HG03060 (cell line): Measurements from ENCODE around the gene CRB2.

Source experiments
- ATAC-seq: cut with Tn5 transposase; IDR thresholded peaks from one replicate; pipeline ENCODE4 v1.9.1; 2021; ENCODE audit warnings: low read depth, moderate number of reproducible peaks; ENCODE audit not compliant: unreplicated experiment

Gene CRB2

GRCh38 chr9:123418052-123418430 lies 62.0 kb downstream of the CRB2 start:
- no peak for ATAC-seq

DNA sequence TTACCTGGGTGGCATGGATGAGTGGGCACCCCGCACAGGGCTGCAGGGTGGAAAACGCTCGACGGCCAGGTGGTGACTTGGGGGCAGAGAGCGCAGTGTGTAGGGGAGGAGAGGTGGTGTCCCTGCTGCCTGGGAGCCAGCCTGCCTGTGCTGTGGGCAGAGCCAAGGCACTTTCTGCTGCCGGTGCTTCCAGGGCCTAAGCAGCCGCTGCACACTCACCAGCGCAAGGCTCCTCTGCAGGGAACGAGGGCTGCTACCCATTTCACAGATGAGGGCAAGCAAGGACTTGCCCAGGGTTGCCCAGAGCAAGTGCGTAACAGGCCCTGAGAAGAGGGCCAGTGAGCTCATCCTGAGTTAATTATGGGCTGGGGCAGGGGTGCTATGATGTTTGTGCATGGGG lies 62.5 kb downstream of the CRB2 start:
- ATAC-seq, result no peak

- no peak for ATAC-seq
These were observed 63.1 kb downstream of the CRB2 start for GRCh38 chr9:123419091-123419490.

- ATAC-seq, result no peak
These were observed 64.0 kb downstream of the CRB2 start for GRCh38 chr9:123419721-123420591.

GRCh38 chr9:123420592-123421111 lies 64.7 kb downstream of the CRB2 start:
- ATAC-seq, result no peak

- no peak for ATAC-seq
These were observed 65.2 kb downstream of the CRB2 start for GRCh38 chr9:123421186-123421585.

DNA sequence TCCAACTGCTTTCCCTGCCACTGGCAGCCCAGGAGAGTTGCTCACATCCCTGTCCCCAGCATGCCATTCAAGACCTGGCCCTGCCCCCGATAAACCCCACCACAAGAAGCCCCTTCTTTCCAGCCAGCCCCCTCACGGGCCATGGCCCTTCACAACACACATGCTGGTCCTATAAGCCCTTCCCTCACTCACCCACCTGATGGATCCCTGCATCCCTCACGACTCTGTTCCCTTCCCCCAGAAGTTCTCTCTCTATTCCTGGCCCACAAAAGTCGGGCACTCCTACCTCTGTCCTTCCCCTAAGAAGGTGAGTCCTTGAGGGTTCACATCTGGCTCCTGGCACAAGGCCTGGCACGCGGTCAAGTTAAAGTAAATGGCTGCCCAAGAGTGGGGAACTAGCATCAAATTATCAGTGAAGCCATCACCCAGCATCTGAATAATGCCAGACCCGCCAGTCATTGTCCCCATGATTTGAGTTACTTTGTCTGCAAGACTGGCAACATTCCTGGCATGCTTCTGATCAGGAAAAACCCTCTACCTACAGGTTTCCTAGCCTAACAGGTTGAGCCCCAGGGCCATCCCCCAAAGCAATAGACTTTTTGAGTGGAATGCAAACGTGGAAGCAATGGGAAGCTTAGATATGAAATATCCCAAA lies 65.9 kb downstream of the CRB2 start:
- no peak for ATAC-seq

DNA sequence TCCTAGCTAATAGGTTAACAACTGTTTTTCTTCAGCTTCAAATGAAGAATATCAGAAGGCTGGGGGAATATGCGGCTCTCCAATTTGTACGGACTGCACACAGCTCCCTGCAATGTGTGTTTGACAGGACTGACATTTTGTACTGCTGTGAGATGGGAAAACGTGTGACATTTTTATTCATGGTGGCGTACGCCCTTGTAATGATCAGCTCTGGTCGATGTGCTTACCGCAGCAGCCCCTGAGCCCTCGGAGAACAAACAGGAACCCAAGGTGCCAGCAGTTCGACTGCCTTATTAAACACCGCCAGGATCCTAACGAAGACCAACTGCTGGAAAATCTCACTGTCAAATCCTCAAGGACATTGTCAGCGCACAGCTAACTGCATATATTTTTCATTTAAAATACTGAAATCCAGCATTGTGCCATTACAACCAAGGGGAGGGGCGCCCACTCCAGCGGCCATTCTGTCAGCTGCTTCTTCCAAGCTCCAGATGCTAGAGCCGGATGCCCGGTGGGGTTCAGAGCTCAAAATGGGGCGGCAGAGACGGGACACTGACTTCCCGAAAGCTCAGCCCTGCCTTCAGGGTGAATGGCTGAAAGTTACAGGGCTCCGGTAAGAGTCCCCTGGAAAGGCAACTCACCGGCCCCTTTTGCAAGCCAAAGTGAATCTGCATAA lies 66.8 kb downstream of the CRB2 start:
- ATAC-seq, result no peak

GRCh38 chr9:123423311-123423640 lies 67.3 kb downstream of the CRB2 start:
- no peak for ATAC-seq

DNA sequence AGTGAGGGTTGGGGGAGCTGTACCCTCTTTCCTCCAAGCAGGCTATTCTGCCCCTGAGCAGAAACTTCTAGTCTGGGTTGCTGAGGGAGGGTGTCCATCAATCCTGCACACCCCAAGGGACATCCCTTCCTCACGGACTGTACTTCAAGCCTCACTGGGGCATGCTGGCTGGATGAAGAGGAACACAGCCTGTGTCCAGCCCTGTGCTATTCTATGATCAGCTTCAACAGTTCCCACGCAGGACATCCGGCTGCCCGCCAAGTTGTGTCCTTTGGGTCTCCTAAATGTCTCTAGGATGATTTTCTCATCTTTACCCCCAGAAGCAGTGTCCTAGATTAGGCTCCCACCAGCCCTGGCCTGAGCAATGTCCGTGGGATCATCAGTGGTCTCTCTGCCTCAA lies 68.1 kb downstream of the CRB2 start:
- ATAC-seq, result no peak

- no peak for ATAC-seq
These were observed 68.7 kb downstream of the CRB2 start for GRCh38 chr9:123424552-123425225.

DNA sequence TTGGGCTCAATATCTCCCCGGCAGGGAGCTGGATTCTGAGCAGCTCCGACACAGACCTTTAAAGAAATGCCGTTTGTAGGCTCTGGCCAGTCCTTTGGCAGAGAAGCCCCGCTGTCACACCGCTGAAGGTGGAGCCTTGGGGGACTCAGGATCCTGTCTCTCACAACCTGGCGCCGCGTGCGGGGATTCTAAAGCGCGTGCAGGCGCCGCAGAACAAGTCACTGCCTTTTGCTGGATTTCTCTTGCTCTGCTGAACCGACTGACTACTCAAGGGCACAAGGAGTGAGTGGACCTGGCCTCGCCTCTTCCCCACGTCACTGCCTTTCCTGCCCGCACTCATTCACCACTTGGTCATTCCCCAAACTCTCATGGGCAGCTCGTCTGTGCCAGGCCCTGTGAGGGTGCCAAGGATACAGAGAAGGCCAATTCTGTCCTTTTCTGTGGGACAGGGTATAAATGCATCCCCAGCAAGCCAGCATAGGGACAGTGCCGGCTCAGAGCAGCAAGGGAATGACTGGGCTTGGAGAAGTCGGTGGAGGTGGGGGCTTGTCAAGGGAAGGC lies 69.3 kb downstream of the CRB2 start:
- ATAC-seq, result no peak

DNA sequence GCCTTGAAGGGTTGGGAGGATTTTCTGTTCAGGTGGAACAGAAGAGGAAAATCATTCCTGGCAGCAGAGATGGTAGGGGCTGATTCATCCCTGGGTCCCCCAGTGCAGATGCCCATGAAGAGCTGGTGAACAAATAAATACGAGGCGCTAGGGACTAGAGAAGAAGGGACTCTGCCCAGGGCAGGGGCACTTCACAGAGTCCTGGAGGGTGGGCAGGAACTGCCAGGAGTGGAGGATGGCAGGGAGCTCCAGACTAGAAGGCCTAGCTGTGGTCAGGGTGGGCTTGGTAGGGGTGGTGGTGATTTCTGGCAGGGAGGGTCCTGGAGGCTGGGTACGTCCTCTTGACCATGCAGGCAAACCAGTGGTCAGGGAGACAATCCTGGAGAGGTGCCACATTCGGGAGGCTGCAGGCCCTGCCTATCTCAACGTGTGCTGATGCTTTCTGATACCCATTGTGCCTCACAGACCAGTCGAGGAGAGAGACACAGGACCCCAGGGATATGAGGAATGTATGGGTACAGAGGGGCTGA lies 69.9 kb downstream of the CRB2 start:
- no peak for ATAC-seq

- ATAC-seq, result no peak
These were observed 70.4 kb downstream of the CRB2 start for GRCh38 chr9:123426406-123426805.
